SK-N-SH (cell line): Measurements from ENCODE around the gene DDX1.

Experiments
- CTCF ChIP-seq: fragments of 200-600 bp; sonication (generic); IDR thresholded peaks from 2 replicates; pipeline ENCODE4 v1.6.1; 2017; ENCODE audit warnings: antibody characterized with exemption, mild to moderate bottlenecking, moderate library complexity
- ELF1 ChIP-seq: IDR thresholded peaks from 2 replicates; pipeline ENCODE4 v1.4.0; 2012
- EP300 ChIP-seq, 2 experiments: IDR thresholded peaks; 2 replicates each; pipeline versions ENCODE4 v1.4.0 to v1.6.1; 2012; ENCODE audit warnings: borderline replicate concordance in 1 of 2, low read depth in 1 of 2, low read length in 1 of 2
- FOSL2 ChIP-seq: IDR thresholded peaks from 2 replicates; pipeline ENCODE4 v1.4.0; 2012; ENCODE audit warnings: low read depth, mild to moderate bottlenecking, moderate library complexity, borderline replicate concordance
- GABPA ChIP-seq: IDR thresholded peaks from 2 replicates; pipeline ENCODE4 v1.4.0; 2012; ENCODE audit warnings: low read depth, mild to moderate bottlenecking
- JUND ChIP-seq: IDR thresholded peaks from 2 replicates; pipeline ENCODE4 v1.4.0; 2012
- POLR2AphosphoS5 ChIP-seq: IDR thresholded peaks from 2 replicates; pipeline ENCODE4 v1.6.1; 2012; ENCODE audit warnings: low read depth, low read length
- RCOR1 ChIP-seq: fragments of 150-350 bp; IDR thresholded peaks from 2 replicates; pipeline ENCODE4 v1.6.1; 2017; ENCODE audit warnings: antibody characterized with exemption, low read length
- RFX5 ChIP-seq: IDR thresholded peaks from 2 replicates; pipeline ENCODE4 v1.6.1; 2012; ENCODE audit warnings: mild to moderate bottlenecking, improper control_type of control experiment, low read length
- SMC3 ChIP-seq: IDR thresholded peaks from 2 replicates; pipeline ENCODE4 v1.6.1; 2012; ENCODE audit warnings: low read depth, low read length, improper control_type of control experiment
- YY1 ChIP-seq: IDR thresholded peaks from 2 replicates; pipeline ENCODE4 v1.4.0; 2012; ENCODE audit warnings: low read depth, mild to moderate bottlenecking
- ZBTB33 ChIP-seq: IDR thresholded peaks from 2 replicates; pipeline ENCODE4 v1.4.0; 2012; ENCODE audit warnings: low read depth, borderline replicate concordance

- no peak for TF ChIP-seq CTCF
- TF ChIP-seq JUND = no peak
- TF ChIP-seq ELF1 = no peak
- no peak for TF ChIP-seq SMC3
- no peak for TF ChIP-seq POLR2AphosphoS5
- TF ChIP-seq ZBTB33 = no peak
- TF ChIP-seq EP300 (IDR thresholded peaks at IDR 0.05; ENCODE audit: borderline replicate concordance in 1 of 2, low read depth in 1 of 2, low read length in 1 of 2) = no peak
- no peak for TF ChIP-seq RCOR1
- no peak for TF ChIP-seq FOSL2
- no peak for TF ChIP-seq RFX5
- TF ChIP-seq YY1 = no peak
- no peak for TF ChIP-seq GABPA
Observed at GRCh38 chr2:15543053-15543452, 48.6 kb upstream of the DDX1 start.
